SH-SY5Y (cell line): ENCODE data around the gene SULT4A1.

Source experiments
- GATA2 ChIP-seq: IDR thresholded peaks from 2 replicates; pipeline ENCODE4 v1.6.1; 2011; ENCODE audit warnings: mild to moderate bottlenecking, low read depth, low read length
- GATA3 ChIP-seq: IDR thresholded peaks from 2 replicates; pipeline ENCODE4 v1.6.1; 2011; ENCODE audit warnings: low read depth, mild to moderate bottlenecking, low read length, moderate library complexity

Gene SULT4A1

GRCh38 chr22:43862074-43862881 lies at the start of gene SULT4A1:
Gene SULT4A1 (minus strand): TSS chr22:43862513. CDS start chr22:43862382, 131 bp downstream.
- TF ChIP-seq GATA3 = no peak
- TF ChIP-seq GATA2 = no peak

GRCh38 chr22:43911351-43911750 lies 49.0 kb upstream of the SULT4A1 start:
- no peak for TF ChIP-seq GATA3

- no peak for TF ChIP-seq GATA2
- TF ChIP-seq GATA3 = no peak
These were observed 47.9 kb upstream of the SULT4A1 start for GRCh38 chr22:43910178-43910695.

GRCh38 chr22:43909708-43910107 lies 47.4 kb upstream of the SULT4A1 start:
- TF ChIP-seq GATA3 (no peak), GATA2 (no peak)

GRCh38 chr22:43905681-43906080 lies 43.4 kb upstream of the SULT4A1 start:
- TF ChIP-seq GATA3 (no peak), GATA2 (no peak)

- TF ChIP-seq GATA3 = no peak
- no peak for TF ChIP-seq GATA2
These were observed 39.8 kb upstream of the SULT4A1 start for GRCh38 chr22:43901976-43902643.

- TF ChIP-seq GATA2 = no peak
- TF ChIP-seq GATA3 = no peak
These were observed 37.9 kb upstream of the SULT4A1 start for GRCh38 chr22:43900206-43900605.

GRCh38 chr22:43897751-43898261 lies 35.5 kb upstream of the SULT4A1 start:
- TF ChIP-seq GATA3 (no peak), GATA2 (no peak)

- TF ChIP-seq GATA3 (no peak), GATA2 (no peak)
These were observed 33.8 kb upstream of the SULT4A1 start for GRCh38 chr22:43895986-43896645.

GRCh38 chr22:43894122-43894521 lies 31.8 kb upstream of the SULT4A1 start:
- TF ChIP-seq GATA2 (no peak), GATA3 (no peak)

GRCh38 chr22:43893266-43893665 lies 31.0 kb upstream of the SULT4A1 start:
- TF ChIP-seq GATA3 = no peak
- TF ChIP-seq GATA2 = no peak

GRCh38 chr22:43892183-43892894 lies 30.0 kb upstream of the SULT4A1 start:
- TF ChIP-seq GATA2 = no peak
- TF ChIP-seq GATA3 = no peak

GRCh38 chr22:43891360-43892182 lies 29.3 kb upstream of the SULT4A1 start, which contains the start of gene PNPLA5:
Gene PNPLA5 (minus strand): TSS chr22:43892013. CDS start chr22:43891880, 133 bp downstream.
- no peak for TF ChIP-seq GATA3
- no peak for TF ChIP-seq GATA2

- TF ChIP-seq GATA3 (no peak), GATA2 (no peak)
These were observed 28.6 kb upstream of the SULT4A1 start for GRCh38 chr22:43890901-43891331.
